RPMI7951 (cell line): ENCODE measurements around the gene PEF1. TPM values are rescaled to one million over a fixed set of nuclear protein-coding genes. Genes with fewer than 3 reads are reported as not detected.

Experiments
- DNase-seq: peaks from one replicate; pipeline ENCODE4 v3.0.0-alpha.2; 2012; ENCODE audit warnings: low read depth
- total RNA-seq: library from RNA; depleted of rRNA; stranded (reverse); fragments of >200 nt; shearing (Covaris generic); gene quantifications from 2 replicates; pipeline ENCODE4 v1.2.3, GENCODE V29; 2014

PEF1 gene
- total RNA-seq, 1 experiment from 2014 or later = 146 TPM

DNA sequence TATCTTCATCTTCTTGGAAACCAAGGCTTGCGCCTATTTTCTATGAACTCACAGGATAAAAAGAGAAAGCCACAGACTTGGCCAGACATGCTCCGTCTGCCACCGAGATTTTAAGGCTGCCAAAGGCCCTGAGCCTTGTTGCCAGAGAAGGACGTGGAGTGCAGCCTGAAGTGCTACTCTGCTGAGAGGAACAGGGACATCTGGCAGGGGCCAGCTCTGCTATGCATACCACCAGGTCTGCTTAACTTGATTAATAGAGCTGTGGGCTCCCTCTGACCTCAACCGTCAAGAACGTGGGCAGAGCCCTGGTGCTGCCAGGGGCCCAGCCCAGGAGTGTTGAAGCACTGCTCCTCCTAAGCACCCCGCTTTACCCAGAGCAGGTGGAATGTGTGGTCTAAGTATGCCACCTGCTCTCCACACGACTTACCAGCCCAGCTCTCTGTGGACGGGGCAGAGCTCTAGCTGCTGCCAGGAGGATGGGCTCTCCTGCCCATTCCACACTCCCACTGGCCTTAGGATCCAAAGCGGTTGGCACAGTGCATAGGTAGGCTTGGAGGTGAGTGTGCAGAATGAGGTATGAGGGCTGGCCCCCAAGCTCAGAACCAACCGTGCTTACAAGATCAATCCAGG, 16.6 kb downstream of the PEF1 start:
- no peak for DNase-seq

DNA sequence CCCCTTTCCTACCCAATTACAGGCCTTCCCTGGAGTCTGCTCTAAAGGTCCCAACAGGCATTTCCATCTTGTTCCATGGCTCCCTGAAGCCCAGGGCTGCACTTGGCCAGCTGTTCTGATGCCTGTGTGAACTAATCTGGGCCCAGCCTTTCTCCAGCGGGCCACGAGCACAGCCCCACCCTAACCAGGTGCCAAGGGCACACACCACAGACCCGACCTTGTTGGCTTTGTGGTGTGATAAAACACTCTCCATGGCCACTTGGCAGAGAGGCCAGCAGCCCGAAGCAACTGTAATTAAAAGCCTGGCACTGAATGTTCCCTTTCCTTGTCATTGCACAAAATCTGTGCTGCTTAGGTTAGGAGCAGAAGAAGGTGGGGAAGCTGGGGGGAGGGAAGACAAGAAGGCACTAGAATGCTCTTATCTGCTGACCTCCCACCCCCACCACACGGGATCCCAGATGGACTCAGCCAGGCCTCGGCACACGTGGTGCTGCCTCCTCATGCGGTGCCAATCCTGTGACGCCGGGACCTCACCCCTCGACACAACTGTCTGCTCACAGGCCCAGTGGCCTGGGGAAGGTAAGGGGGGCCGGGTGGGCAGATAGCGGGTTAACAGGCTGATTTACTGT, 17.3 kb downstream of the PEF1 start:
- DNase-seq = peak; percentile 46

- peak; percentile 61 for DNase-seq
Measured at GRCh38 chr1:31626223-31627207, 18.2 kb downstream of the PEF1 start.

DNA sequence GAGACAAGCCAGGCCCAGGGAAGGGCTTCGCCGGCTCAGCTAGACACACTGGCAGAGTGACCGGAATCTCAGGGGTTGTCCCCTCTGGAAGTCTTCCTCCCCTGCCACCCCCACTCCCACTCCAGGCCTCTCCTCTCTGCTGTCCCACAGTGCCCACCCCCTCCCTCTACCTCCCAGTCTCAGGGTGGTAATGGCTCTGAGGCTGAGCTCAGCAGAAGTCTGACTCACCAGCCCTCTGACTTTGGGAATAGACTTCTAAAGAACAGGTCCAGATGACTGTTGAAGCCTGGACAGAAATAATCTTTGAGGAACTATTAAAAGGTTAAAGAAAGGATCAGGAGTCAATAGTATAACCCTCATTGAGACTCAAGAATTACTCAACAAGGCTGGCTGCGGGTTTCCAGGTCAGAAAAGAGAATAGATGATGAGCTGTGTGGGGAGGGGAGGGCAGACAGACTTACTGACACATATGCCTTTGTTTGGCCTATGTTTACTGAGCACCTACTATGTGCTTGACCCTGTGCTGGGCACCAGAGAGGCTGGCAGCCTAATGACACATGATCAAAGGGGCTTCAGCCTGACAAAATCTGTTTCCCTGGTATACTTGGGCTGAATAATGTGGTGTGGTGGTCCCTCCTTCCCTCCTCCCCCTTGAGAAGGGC, 19.0 kb downstream of the PEF1 start:
- peak; percentile 60 for DNase-seq

GRCh38 chr1:31624731-31625514, 19.8 kb downstream of the PEF1 start:
- DNase-seq = no peak

- DNase-seq = no peak
Measured at GRCh38 chr1:31624309-31624708, 20.4 kb downstream of the PEF1 start.

DNA sequence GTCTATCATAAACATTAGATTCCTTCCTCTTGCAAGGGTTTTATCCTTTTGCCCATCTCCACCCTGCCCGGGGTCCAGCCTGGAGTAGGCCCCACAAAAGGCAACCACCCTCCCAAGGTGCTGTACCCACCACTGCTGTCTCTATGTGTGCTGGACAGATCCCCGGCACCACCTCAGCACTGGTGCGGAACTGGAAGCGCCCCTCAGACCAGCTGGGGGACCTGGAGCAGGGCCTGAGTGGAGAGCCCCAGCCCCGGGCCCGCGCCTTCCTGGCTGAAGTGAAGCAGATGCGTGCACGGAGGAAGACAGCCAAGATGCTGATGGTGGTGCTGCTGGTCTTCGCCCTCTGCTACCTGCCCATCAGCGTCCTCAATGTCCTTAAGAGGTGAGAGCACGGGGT, 21.3 kb downstream of the PEF1 start:
- no peak for DNase-seq

- no peak for DNase-seq
Measured at GRCh38 chr1:31621847-31622730, 22.6 kb downstream of the PEF1 start.

DNA sequence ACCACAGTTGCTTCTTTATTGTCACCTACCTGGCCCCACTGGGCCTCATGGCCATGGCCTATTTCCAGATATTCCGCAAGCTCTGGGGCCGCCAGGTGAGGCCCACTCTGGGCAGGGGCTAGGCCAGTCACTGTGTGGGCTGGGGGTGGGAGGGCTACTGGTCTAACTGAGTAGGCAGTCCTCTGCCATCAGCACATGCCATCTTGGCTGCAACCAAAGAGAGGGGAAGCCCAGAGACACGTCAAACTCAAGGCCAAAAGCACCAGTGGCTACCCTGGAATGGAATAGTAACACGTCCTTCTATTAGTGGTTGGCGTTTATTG, 23.2 kb downstream of the PEF1 start:
- no peak for DNase-seq

DNA sequence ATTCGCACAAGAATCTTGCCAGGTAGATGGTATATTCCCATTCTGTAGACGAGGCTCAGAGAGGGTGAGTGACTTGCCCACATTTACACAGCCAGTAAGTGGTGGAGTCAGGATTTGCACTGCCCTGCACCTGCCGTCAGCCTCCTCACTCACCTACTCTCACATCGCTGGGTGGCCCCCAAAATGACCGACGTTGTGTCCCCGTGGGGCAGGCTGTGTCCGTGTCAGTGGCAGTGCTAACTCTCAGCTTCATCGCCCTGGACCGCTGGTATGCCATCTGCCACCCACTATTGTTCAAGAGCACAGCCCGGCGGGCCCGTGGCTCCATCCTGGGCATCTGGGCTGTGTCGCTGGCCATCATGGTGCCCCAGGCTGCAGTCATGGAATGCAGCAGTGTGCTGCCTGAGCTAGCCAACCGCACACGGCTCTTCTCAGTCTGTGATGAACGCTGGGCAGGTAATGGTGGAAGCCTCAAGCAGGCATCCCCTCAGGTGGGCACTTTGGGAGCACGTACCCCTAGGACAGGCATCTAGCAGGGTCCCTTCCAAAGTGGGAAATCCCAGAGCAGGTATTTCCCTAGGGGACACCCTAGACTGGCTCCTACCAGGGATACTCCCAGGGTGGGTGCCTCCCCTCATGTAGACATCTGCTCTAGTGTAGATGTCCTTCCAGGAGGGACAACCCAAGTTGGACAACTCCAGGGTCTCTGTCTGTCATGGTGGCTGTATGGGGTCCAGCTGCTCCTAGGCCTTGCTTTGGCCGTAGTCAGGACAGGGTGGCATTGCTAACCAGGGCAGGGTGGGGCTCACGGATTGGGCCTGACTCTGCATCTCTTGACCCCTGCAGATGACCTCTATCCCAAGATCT, 23.8 kb downstream of the PEF1 start:
- no peak for DNase-seq

- DNase-seq = no peak
Measured at GRCh38 chr1:31618916-31619846, 25.5 kb downstream of the PEF1 start.

GRCh38 chr1:31617916-31618746, 26.5 kb downstream of the PEF1 start:
- DNase-seq = peak; percentile 20

- no peak for DNase-seq
Measured at GRCh38 chr1:31617218-31617915, 27.3 kb downstream of the PEF1 start, which contains the start of gene HCRTR1. HCRTR1 (plus strand) TSS chr1:31617689; CDS start chr1:31619193, 1,504 bp downstream.

GRCh38 chr1:31615939-31616338, 28.7 kb downstream of the PEF1 start:
- DNase-seq = no peak

- DNase-seq = no peak
Measured at GRCh38 chr1:31615414-31615813, 29.3 kb downstream of the PEF1 start.

DNA sequence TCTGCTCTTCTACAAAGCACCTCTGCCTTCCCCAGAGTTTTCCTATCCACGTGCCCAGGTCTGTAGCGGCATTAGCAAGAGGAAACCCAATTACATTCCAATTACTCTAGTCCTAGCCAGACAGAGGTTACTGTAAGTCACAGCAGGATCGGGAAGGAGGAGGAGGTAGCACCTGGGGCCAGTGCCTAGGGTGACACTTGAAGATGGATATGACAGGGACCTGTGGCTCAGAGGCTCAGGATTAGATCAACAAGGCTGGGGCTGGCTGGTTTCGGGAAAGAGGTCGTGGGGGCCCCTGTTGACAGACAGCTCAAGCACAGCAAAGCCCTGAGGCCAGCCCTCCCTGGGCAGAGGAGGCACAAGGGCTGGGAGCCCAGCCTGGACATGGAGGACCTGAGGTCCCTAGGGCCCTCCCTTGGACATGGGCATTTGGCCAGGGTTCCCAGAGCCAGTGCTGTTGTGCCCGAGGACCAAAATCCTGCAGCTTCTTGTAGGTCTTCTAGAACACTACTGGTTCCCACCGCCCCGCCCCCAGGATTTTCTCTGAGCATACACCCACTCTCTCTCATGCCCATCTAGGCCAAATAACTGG, 30.2 kb downstream of the PEF1 start:
- DNase-seq = no peak
